SK-N-SH (cell line): Measurements from ENCODE around the gene GSG1L. TPM values are rescaled to one million over a fixed set of nuclear protein-coding genes. Genes with fewer than 3 reads are reported as not detected.

ENCODE experiments used
- CTCF ChIA-PET: fragments of 300-600, 350-600 bp; formaldehyde crosslinking; extraction: SDS; loops from one replicate; lab custom pipeline; 2021; lab: Yijun Ruan, JAX
- POLR2A ChIA-PET: fragments of 350-600 bp; sonication (Branson Sonifier 250); formaldehyde crosslinking; extraction: SDS; loops from one replicate; lab custom pipeline; 2020; ENCODE audit warnings: antibody characterized with exemption, inconsistent platforms; lab: Yijun Ruan, JAX
- DNase-seq: peaks from one replicate; pipeline ENCODE4 v3.0.0; 2012
- H2AFZ ChIP-seq: fragments of 200-600 bp; sonication (generic); 2 replicates; pipeline ENCODE4 v1.8.1; 2016; ENCODE audit warnings: antibody characterized with exemption, mild to moderate bottlenecking, low read depth
- H3F3A ChIP-seq: fragments of 200-600 bp; sonication (generic); replicated peaks from 2 replicates; pipeline ENCODE3; 2016; ENCODE audit warnings: antibody characterized with exemption, mild to moderate bottlenecking; ENCODE audit not compliant: insufficient read depth
- H3K27ac ChIP-seq, 2 experiments: fragments of 200-500 bp in 1 of 2; fragments of 200-600 bp in 1 of 2; sonication (Bioruptor generic) in 1 of 2; sonication (generic), shearing (Covaris generic) in 1 of 2; 2 replicates each; pipeline versions ENCODE4 v1.5.1 to v1.6.1; 2014 to 2016; ENCODE audit warnings: low read depth in 2 of 2, inconsistent platforms in 1 of 2, low read length in 1 of 2, mild to moderate bottlenecking in 1 of 2, mixed read lengths in 1 of 2
- H3K27me3 ChIP-seq: fragments of 200-600 bp; sonication (generic), shearing (Covaris generic); 2 replicates; pipeline ENCODE4 v1.6.1; 2016; ENCODE audit warnings: mixed run types; ENCODE audit not compliant: insufficient read depth
- H3K36me3 ChIP-seq, 2 experiments: fragments of 200-500 bp in 1 of 2; fragments of 200-600 bp in 1 of 2; sonication (Bioruptor generic) in 1 of 2; sonication (generic) in 1 of 2; replicated peaks in 1 of 2; 2 replicates each; pipeline versions ENCODE3 to v1.5.1; 2014 to 2016; ENCODE audit warnings: low read length in 1 of 2, mild to moderate bottlenecking in 1 of 2; ENCODE audit not compliant: insufficient read depth in 2 of 2, control insufficient read depth in 1 of 2
- H3K4me1 ChIP-seq, 2 experiments: fragments of 200-500 bp in 1 of 2; fragments of 200-600 bp in 1 of 2; sonication (Bioruptor generic) in 1 of 2; sonication (generic), shearing (Covaris generic) in 1 of 2; 2 replicates each; pipeline versions ENCODE4 v1.5.1 to v1.6.1; 2014 to 2016; ENCODE audit warnings: low read depth in 1 of 2, low read length in 1 of 2, mixed run types in 1 of 2; ENCODE audit not compliant: insufficient read depth in 2 of 2, control insufficient read depth in 1 of 2
- H3K4me2 ChIP-seq: fragments of 200-600 bp; sonication (generic), shearing (Covaris generic); 2 replicates; pipeline ENCODE4 v1.6.1; 2017; ENCODE audit warnings: mixed run types
- H3K4me3 ChIP-seq, 2 experiments: fragments of 200-500 bp in 1 of 2; fragments of 200-600 bp in 1 of 2; sonication (Bioruptor generic) in 1 of 2; sonication (generic), shearing (Covaris generic) in 1 of 2; 2 replicates each; pipeline versions ENCODE4 v1.5.1 to v1.8.1; 2014 to 2016; ENCODE audit warnings: low read depth in 2 of 2, inconsistent platforms in 1 of 2, low read length in 1 of 2, mild to moderate bottlenecking in 1 of 2, mixed read lengths in 1 of 2, moderate library complexity in 1 of 2
- H3K79me2 ChIP-seq: fragments of 200-600 bp; sonication (generic); 2 replicates; pipeline ENCODE4 v1.8.1; 2017; ENCODE audit warnings: mild to moderate bottlenecking; ENCODE audit not compliant: insufficient read depth
- H3K9ac ChIP-seq: fragments of 200-600 bp; sonication (generic); 2 replicates; pipeline ENCODE4 v1.6.1; 2017; ENCODE audit warnings: mixed run types
- H3K9me2 ChIP-seq: fragments of 200-600 bp; sonication (generic); 2 replicates; pipeline ENCODE4 v1.6.1; 2017; ENCODE audit warnings: mixed run types
- H3K9me3 ChIP-seq: fragments of 200-600 bp; sonication (generic); 2 replicates; pipeline ENCODE4 v1.6.1; 2017; ENCODE audit warnings: mixed run types, mild to moderate bottlenecking, moderate library complexity
- H4K20me1 ChIP-seq: fragments of 200-600 bp; sonication (generic); 2 replicates; pipeline ENCODE4 v1.6.1; 2017; ENCODE audit warnings: mild to moderate bottlenecking, mixed run types; ENCODE audit not compliant: insufficient read depth
- CTCF ChIP-seq: fragments of 200-600 bp; sonication (generic); IDR thresholded peaks from 2 replicates; pipeline ENCODE4 v1.6.1; 2017; ENCODE audit warnings: antibody characterized with exemption, mild to moderate bottlenecking, moderate library complexity
- ELF1 ChIP-seq: IDR thresholded peaks from 2 replicates; pipeline ENCODE4 v1.4.0; 2012
- EP300 ChIP-seq, 2 experiments: IDR thresholded peaks; 2 replicates each; pipeline versions ENCODE4 v1.4.0 to v1.6.1; 2012; ENCODE audit warnings: borderline replicate concordance in 1 of 2, low read depth in 1 of 2, low read length in 1 of 2
- FOXJ3 ChIP-seq: sonication (generic); formaldehyde crosslinking; IDR thresholded peaks from 2 replicates; pipeline ENCODE4 v1.5.1; 2020; ENCODE audit warnings: mild to moderate bottlenecking, missing genetic modification reagents
- FOXM1 ChIP-seq: IDR thresholded peaks from 2 replicates; pipeline ENCODE4 v1.4.0; 2012; ENCODE audit warnings: low read depth, mild to moderate bottlenecking
- GABPA ChIP-seq: IDR thresholded peaks from 2 replicates; pipeline ENCODE4 v1.4.0; 2012; ENCODE audit warnings: low read depth, mild to moderate bottlenecking
- GATA2 ChIP-seq: sonication (generic); formaldehyde crosslinking; IDR thresholded peaks from 2 replicates; pipeline ENCODE4 v1.5.0; 2020; ENCODE audit warnings: mild to moderate bottlenecking, missing genetic modification reagents
- JUND ChIP-seq: IDR thresholded peaks from 2 replicates; pipeline ENCODE4 v1.4.0; 2012
- MAX ChIP-seq: IDR thresholded peaks from 2 replicates; pipeline ENCODE4 v1.4.0; 2012; ENCODE audit warnings: low read depth
- MEF2A ChIP-seq: IDR thresholded peaks from 2 replicates; pipeline ENCODE4 v1.4.0; 2012; ENCODE audit warnings: low read depth, borderline replicate concordance
- NFIC ChIP-seq: IDR thresholded peaks from 2 replicates; pipeline ENCODE4 v1.4.0; 2012; ENCODE audit warnings: borderline replicate concordance
- NRF1 ChIP-seq: IDR thresholded peaks from 2 replicates; pipeline ENCODE4 v1.6.1; 2012; ENCODE audit warnings: low read depth, mild to moderate bottlenecking, low read length
- PBX3 ChIP-seq: IDR thresholded peaks from 2 replicates; pipeline ENCODE4; 2012
- POLR2AphosphoS5 ChIP-seq: IDR thresholded peaks from 2 replicates; pipeline ENCODE4 v1.6.1; 2012; ENCODE audit warnings: low read depth, low read length
- RCOR1 ChIP-seq: fragments of 150-350 bp; IDR thresholded peaks from 2 replicates; pipeline ENCODE4 v1.6.1; 2017; ENCODE audit warnings: antibody characterized with exemption, low read length
- RXRA ChIP-seq: IDR thresholded peaks from 2 replicates; pipeline ENCODE4 v1.4.0; 2012; ENCODE audit warnings: low read depth, mild to moderate bottlenecking, borderline replicate concordance
- SIN3A ChIP-seq: IDR thresholded peaks from 2 replicates; pipeline ENCODE4 v1.6.1; 2012; ENCODE audit warnings: low read depth, mild to moderate bottlenecking, low read length, moderate library complexity, borderline replicate concordance
- SMC3 ChIP-seq: IDR thresholded peaks from 2 replicates; pipeline ENCODE4 v1.6.1; 2012; ENCODE audit warnings: low read depth, low read length, improper control_type of control experiment
- TAF1 ChIP-seq: IDR thresholded peaks from 2 replicates; pipeline ENCODE4 v1.6.1; 2012; ENCODE audit warnings: low read depth, mild to moderate bottlenecking, low read length, moderate library complexity, borderline replicate concordance
- TCF12 ChIP-seq: IDR thresholded peaks from 2 replicates; pipeline ENCODE4 v1.4.0; 2012
- USF1 ChIP-seq: IDR thresholded peaks from 2 replicates; pipeline ENCODE4 v1.4.0; 2012; ENCODE audit warnings: low read depth, borderline replicate concordance
- WGBS: methylation state at CpG from one replicate; pipeline ENCODE4 v1.1.6; 2017; ENCODE audit warnings: low lambda C conversion rate; 5-methylcytosine and 5-hydroxymethylcytosine counted together
- polyA plus RNA-seq, 3 experiments: library from polyadenylated mRNA; depleted of rRNA; stranded (reverse); fragments of >200 nt; gene quantifications; 2 replicates each; pipeline ENCODE4 v1.2.3, GENCODE V29; 2012

GSG1L gene
- polyA plus RNA-seq, 1 of the 3 experiments (the other 2 are of a cell fraction) = not detected

GRCh38 chr16:27954191-27954590 lies 109.3 kb downstream of the GSG1L start:
- no peak overlapping the region for H3K4me2 ChIP-seq
- H3K36me3 ChIP-seq = no peaks in the 10 kb centered on the region
- no peaks in the 10 kb centered on the region for H3F3A ChIP-seq
- H3K79me2 ChIP-seq = no peaks in the 10 kb centered on the region
- no peak for TF ChIP-seq MEF2A
- no peaks in the 10 kb centered on the region for H3K9me3 ChIP-seq
- no peaks in the 10 kb centered on the region for H3K9me2 ChIP-seq
- H3K4me3 ChIP-seq = no peak overlapping the region
- no peak overlapping the region for H3K27ac ChIP-seq
- no peak overlapping the region for H2AFZ ChIP-seq
- H3K27me3 ChIP-seq = no peaks in the 10 kb centered on the region; the same call in 1 of the 2 replicates
- ChIA-PET CTCF (interaction anchor here (0.6 to 3.9 kb wide), 2 partner anchors 18 to 190 kb away, joined by 3 to 13 read pairs; no protein-coding TSS in a partner anchor), POLR2A (no interaction called here)
- no peak for DNase-seq
- no peak overlapping the region for H3K9ac ChIP-seq
- no peaks in the 10 kb centered on the region for H4K20me1 ChIP-seq
- H3K4me1 ChIP-seq = no peaks in the 10 kb centered on the region
- 42% methylated on average over 3 of the region's 3 CpGs for WGBS

GRCh38 chr16:27952811-27953210 lies 110.7 kb downstream of the GSG1L start:
- Histone ChIP-seq H3F3A (no peaks in the 10 kb centered on the region), H3K9ac (no peak overlapping the region), H3K9me2 (no peaks in the 10 kb centered on the region), H3K4me2 (no peak overlapping the region), H3K27ac (no peak overlapping the region), H3K4me3 (no peak overlapping the region), H3K27me3 (no peaks in the 10 kb centered on the region; the same call in 1 of the 2 replicates), H3K4me1 (no peaks in the 10 kb centered on the region), H2AFZ (no peak overlapping the region), H3K36me3 (no peaks in the 10 kb centered on the region)
- CTCF ChIA-PET = interaction anchor here (3.9 kb wide), 1 partner anchor 20 kb away, joined by 13 read pairs; no protein-coding TSS in a partner anchor
- no peak for DNase-seq
- TF ChIP-seq POLR2AphosphoS5 (no peak), FOXM1 (no peak), TAF1 (no peak), TCF12 (no peak), PBX3 (no peak), USF1 (no peak), EP300 (IDR thresholded peaks at IDR 0.05; ENCODE audit: borderline replicate concordance in 1 of 2, low read depth in 1 of 2, low read length in 1 of 2) (no peak), CTCF (no peak), MAX (no peak), RXRA (no peak), NFIC (no peak), NRF1 (no peak), GABPA (no peak), GATA2 (CRISPR knock-in tag) (no peak), JUND (no peak), FOXJ3 (CRISPR knock-in tag) (no peak), SIN3A (no peak), SMC3 (no peak), ELF1 (no peak), RCOR1 (no peak)
- TF ChIP-seq, all 33 proteins: peak for 0
- Histone ChIP-seq H4K20me1 (no peaks in the 10 kb centered on the region), H3K79me2 (no peaks in the 10 kb centered on the region), H3K9me3 (no peaks in the 10 kb centered on the region)
- 33% methylated on average over 3 of the region's 3 CpGs for WGBS
- POLR2A ChIA-PET = no interaction called here
